ENCODE data around the gene RNF213.

RNF213 gene

GRCh38 chr17:80438806-80439205, 178.2 kb downstream of the RNF213 start:
- no peak for TF ChIP-seq CTCF (IDR thresholded peaks at IDR 0.05)

- no peak for TF ChIP-seq CTCF (IDR thresholded peaks at IDR 0.05)
Measured at GRCh38 chr17:80439499-80439898, 178.8 kb downstream of the RNF213 start.

DNA sequence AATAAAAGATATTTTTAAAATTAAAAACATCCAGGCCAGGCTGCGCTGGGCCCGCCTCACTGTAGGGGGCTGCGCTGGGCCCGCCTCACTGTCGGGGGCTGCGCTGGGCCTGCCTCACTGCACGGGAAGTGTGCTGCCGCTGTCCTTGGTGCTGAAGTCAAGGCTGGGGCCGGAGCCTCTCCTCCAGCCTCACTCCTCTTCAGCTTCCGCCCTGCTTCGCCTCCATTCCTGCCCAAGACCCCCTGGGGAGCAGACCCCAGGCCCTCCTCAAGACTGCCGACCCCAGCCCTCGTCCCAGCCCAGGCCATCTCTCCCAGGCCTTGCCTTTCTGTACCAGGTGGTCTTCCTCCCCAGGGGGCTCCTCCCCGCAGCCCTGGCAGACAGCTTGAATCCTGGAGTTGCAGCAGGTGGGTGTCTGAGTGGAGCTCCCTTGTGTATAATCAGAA, 180.5 kb downstream of the RNF213 start:
- TF ChIP-seq CTCF (IDR thresholded peaks at IDR 0.05), result no peak

GRCh38 chr17:80441598-80442322, 181.1 kb downstream of the RNF213 start:
- no peak for TF ChIP-seq CTCF (IDR thresholded peaks at IDR 0.05)

DNA sequence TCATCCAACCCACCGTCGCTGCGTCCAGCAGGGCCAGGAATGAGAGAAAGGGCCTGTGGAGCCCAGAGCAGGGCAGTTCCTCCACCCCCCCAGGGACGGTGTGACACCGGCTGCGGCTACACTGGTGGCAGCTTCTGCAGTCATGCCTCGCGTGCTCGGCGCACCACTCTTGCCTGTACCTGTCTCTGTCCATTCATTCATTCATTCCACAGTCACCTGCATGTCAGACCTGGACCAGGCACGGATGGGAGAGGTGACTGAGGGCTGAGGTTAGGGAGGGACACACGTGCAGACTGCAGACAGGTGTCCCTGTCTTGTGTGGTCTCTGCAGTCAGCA, 181.6 kb downstream of the RNF213 start:
- no peak for TF ChIP-seq CTCF (IDR thresholded peaks at IDR 0.05)

- no peak for TF ChIP-seq CTCF (IDR thresholded peaks at IDR 0.05)
Measured at GRCh38 chr17:80442764-80443163, 182.1 kb downstream of the RNF213 start.

DNA sequence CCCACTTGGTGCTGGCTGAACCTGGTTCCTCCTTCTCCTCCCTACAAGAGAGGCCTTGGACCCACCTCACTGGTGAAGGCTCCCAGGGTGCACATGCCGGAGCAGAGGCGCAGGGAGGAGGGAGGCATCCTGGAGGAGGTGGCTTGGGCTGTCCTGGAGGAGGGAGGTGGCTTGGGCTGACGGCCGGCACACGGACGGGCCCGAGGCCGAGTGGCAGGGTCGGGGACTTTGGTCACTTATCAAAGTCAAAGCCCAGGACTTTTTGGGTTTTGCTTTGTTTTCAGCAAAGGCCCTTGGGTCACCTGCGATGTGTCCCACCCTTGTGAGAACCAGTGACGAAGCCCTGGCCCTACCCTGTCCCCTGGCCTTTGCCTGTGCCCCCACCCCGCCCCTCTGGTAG, 182.8 kb downstream of the RNF213 start:
- no peak for TF ChIP-seq CTCF (IDR thresholded peaks at IDR 0.05)
